C4-2B (cell line): ENCODE results near the gene ITPR2.

Source experiments
- ZFX ChIP-seq: fragments of 450-650 bp; IDR thresholded peaks from 2 replicates; pipeline ENCODE4 v1.6.1; 2017
- TF ChIP-seq, protein P1 (sequence below): fragments of 450-650 bp; conservative IDR thresholded peaks from 2 replicates; pipeline ENCODE4 v1.5.1; 2017; ENCODE audit warnings: mild to moderate bottlenecking

DNA sequence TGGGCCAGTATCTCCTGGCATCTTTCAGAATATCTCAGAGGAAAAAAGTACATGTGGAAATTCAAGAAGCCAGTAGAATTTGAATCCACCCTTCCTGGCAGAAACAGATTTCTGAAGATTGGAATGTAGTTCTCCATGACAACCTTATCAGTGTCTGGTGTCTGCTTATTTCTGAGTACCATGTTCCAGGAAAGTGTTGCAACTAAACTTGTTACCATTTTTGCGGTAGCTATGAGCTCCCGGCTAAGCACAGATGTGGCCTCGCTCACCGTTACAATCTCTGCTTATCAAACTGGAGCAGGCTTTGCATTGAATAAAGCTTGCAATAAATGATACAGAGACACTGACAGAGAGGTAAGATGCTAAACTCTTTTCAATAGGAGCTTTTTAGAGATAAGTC is 13.0 kb upstream of the ITPR2 start:
- TF ChIP-seq, protein P1, sequence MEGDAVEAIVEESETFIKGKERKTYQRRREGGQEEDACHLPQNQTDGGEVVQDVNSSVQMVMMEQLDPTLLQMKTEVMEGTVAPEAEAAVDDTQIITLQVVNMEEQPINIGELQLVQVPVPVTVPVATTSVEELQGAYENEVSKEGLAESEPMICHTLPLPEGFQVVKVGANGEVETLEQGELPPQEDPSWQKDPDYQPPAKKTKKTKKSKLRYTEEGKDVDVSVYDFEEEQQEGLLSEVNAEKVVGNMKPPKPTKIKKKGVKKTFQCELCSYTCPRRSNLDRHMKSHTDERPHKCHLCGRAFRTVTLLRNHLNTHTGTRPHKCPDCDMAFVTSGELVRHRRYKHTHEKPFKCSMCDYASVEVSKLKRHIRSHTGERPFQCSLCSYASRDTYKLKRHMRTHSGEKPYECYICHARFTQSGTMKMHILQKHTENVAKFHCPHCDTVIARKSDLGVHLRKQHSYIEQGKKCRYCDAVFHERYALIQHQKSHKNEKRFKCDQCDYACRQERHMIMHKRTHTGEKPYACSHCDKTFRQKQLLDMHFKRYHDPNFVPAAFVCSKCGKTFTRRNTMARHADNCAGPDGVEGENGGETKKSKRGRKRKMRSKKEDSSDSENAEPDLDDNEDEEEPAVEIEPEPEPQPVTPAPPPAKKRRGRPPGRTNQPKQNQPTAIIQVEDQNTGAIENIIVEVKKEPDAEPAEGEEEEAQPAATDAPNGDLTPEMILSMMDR, result no peak
- TF ChIP-seq ZFX, result no peak
